Heart right ventricle (tissue), 16 donors: ENCODE data around the gene BIN1. TPM values are rescaled to one million over a fixed set of nuclear protein-coding genes. Genes with fewer than 3 reads are reported as not detected.

Experiments
- ATAC-seq, 8 donors: fragments of 200-7000 bp; cut with Tn5 transposase; one replicate each; pipeline ENCODE4 v1.9.1; 2020; ENCODE audit warnings: mild to moderate bottlenecking in 8 of 8, moderate library complexity in 8 of 8, moderate number of reproducible peaks in 1 of 8
- DNase-seq, 2 donors: peaks; one replicate each; pipeline ENCODE4 v3.0.0-alpha.2; 2020
- H3K27ac ChIP-seq, 10 donors: fragments of 200-600 bp; sonication (generic) in 2 of 10; one replicate each; pipeline versions ENCODE4 v1.5.0 to v1.8.0; 2020 to 2022; ENCODE audit warnings: mild to moderate bottlenecking in 3 of 10
- H3K27me3 ChIP-seq, 7 donors: fragments of 200-600 bp; one replicate each; pipeline ENCODE4 v1.8.0; 2021 to 2022; ENCODE audit warnings: mild to moderate bottlenecking in 2 of 7
- H3K36me3 ChIP-seq, 9 donors: fragments of 200-600 bp; sonication (generic) in 1 of 9; one replicate each; pipeline versions ENCODE4 v1.5.0 to v1.8.0; 2020 to 2022; ENCODE audit warnings: mild to moderate bottlenecking in 2 of 9
- H3K4me1 ChIP-seq, 9 donors: fragments of 200-600 bp; sonication (generic) in 1 of 9; one replicate each; pipeline versions ENCODE4 v1.5.0 to v1.8.0; 2020 to 2022; ENCODE audit warnings: mild to moderate bottlenecking in 4 of 9
- H3K4me3 ChIP-seq, 10 donors: fragments of 200-600 bp; sonication (generic) in 2 of 10; one replicate each; pipeline versions ENCODE4 v1.5.0 to v1.8.0; 2020 to 2022; ENCODE audit warnings: mild to moderate bottlenecking in 7 of 10, moderate library complexity in 2 of 10
- H3K9me3 ChIP-seq, 11 donors: fragments of 200-600 bp in 10 of 11; sonication (generic) in 2 of 11; one replicate each; pipeline versions ENCODE4 v1.5.0 to v1.8.0; 2013 to 2022; ENCODE audit warnings: mild to moderate bottlenecking in 2 of 11, control low read depth in 1 of 11, moderate library complexity in 1 of 11
- WGBS, 2 donors: extraction: QIAGEN DNeasy Blood & Tissue Kit; methylation state at CpG; one replicate each; pipeline ENCODE4 v1.1.7; 2013; ENCODE audit warnings: inconsistent platforms in 1 of 2; 5-methylcytosine and 5-hydroxymethylcytosine counted together
- intact Hi-C, 10 donors: fragments of 100-400 bp; cut with DNase I; formaldehyde crosslinking; loops; one replicate each; pipeline versions ENCODE4 v1.11.1 to v1.14.2; 2022
- polyA plus RNA-seq, 2 donors: library from polyadenylated mRNA; stranded (reverse); fragments of 200-250 nt; gene quantifications; one replicate each; pipeline ENCODE4 v1.2.3, GENCODE V29; 2013
- total RNA-seq, 10 donors: library from RNA; stranded (reverse); fragmentation: NEBNext Ultra II Directional in 3 of 10; extraction: Animal tissue kit (Norgen Biotek cat#: 25700) in 3 of 10; gene quantifications; one replicate each; pipeline versions ENCODE4 v1.2.1 to v1.2.4, GENCODE V29; 2021 to 2023
- TF ChIP-seq, protein P1 (sequence below), 9 donors: fragments of 200-600 bp; sonication (generic) in 2 of 9; IDR thresholded peaks; one replicate each; pipeline versions ENCODE4 v1.5.0 to v1.8.0; 2021 to 2022; ENCODE audit warnings: antibody characterized with exemption in 9 of 9, mild to moderate bottlenecking in 5 of 9, moderate library complexity in 1 of 9
- donor health status: Arrhythmogenic right ventricular cardiomyopathy.
- donor health status: ischemic (EF 13 %, LVEDD 7.1; RV severe dilation, severe dysfunction).
- donor health status: healthy with polysubstance abuse.
- donor health status: DM: no; HTN: yes; CAD: no.
- donor health status: DM: no; HTN: no; CAD: no.
- donor health status: ischemic (EF 25% LVEDD 6.9; RV normal size, moderate dysfunction).
- donor health status: ischemic (EF 25% LVEDD 5.7; RV mildly dilated, moderate dysfunction).
- donor health status: healthy.
- donor health status: DM: yes; HTN: yes; CAD: no.
- donor health status: Ischemic cardiomyopathy.
- donor health status: ischemic (EF 35%, LVEDD 5.7; RV mildly dilated, moderate dysfunction).
- donor health status: nonischemic (EF 11% LVEDD 7.7; RV severe dilation, severe dysfunction).
- donor health status: DM: yes; HTN: yes; CAD: no.
- donor health status: PGD.
- donor health status: ischemic (EF 29% LVEDD 5.4; RV normal size, mild dysfunction).
- donor health status: nonischemic (EF 23%, LVEDD 6.1; RV moderate dilation, normal function).

Gene BIN1
- total and polyA plus RNA-seq, 12 donors, result 8.4 to 21.7 (median 16.0) TPM

DNA sequence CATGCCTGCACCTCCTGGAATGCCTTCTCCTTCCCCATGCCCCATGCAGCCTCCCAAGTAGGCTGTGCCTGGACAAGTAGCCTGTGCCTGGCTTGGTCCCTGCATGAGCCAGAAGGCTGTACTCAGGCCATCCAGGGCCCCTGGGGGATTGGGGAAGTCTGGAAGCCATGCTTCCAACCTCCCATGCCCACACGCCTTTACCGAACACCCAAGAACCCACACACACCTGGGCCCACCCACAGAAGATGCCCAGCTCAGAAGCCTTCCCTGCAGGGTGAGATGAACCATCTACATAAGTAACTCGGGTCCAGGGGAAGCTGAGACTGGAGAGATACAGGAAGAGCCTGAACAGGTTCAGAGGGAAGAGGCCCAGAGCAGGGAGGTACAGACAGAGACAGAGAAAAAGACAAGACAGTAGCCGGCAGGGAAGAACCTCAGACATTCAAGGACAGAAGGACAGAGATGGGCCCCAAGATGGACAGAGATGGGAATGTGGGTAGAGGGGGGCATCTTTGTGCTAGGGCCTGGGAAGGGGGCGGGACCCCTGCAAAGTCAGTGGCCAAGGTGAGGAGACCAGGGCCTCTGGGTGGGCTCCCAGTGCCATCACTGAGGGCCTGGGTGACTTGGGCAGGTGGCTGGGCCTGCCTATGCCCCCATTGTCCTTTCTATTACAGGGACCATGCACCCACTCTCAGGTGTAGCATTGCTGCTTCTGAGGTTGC, 4.3 kb downstream of the BIN1 start:
- Histone ChIP-seq H3K9me3 (no peaks in the 10 kb centered on the region), H3K27ac (no peak overlapping the region), H3K36me3 (no peaks in the 10 kb centered on the region), H3K4me3 (no peak overlapping the region), H3K27me3 (peaks cover 0 to 14% (median 0%) of the 10 kb centered on the region in 7 donors), H3K4me1 (peaks cover 0 to 23% (median 10%) of the 10 kb centered on the region in 9 donors)
- intact Hi-C loops, result no loop called here
- TF ChIP-seq, protein P1, sequence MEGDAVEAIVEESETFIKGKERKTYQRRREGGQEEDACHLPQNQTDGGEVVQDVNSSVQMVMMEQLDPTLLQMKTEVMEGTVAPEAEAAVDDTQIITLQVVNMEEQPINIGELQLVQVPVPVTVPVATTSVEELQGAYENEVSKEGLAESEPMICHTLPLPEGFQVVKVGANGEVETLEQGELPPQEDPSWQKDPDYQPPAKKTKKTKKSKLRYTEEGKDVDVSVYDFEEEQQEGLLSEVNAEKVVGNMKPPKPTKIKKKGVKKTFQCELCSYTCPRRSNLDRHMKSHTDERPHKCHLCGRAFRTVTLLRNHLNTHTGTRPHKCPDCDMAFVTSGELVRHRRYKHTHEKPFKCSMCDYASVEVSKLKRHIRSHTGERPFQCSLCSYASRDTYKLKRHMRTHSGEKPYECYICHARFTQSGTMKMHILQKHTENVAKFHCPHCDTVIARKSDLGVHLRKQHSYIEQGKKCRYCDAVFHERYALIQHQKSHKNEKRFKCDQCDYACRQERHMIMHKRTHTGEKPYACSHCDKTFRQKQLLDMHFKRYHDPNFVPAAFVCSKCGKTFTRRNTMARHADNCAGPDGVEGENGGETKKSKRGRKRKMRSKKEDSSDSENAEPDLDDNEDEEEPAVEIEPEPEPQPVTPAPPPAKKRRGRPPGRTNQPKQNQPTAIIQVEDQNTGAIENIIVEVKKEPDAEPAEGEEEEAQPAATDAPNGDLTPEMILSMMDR (IDR thresholded peaks at IDR 0.05), result no peak
- no peak for DNase-seq
- WGBS, 2 donors, result 90% methylated on average over 5 of the region's 5 CpGs
- ATAC-seq, result no peak

DNA sequence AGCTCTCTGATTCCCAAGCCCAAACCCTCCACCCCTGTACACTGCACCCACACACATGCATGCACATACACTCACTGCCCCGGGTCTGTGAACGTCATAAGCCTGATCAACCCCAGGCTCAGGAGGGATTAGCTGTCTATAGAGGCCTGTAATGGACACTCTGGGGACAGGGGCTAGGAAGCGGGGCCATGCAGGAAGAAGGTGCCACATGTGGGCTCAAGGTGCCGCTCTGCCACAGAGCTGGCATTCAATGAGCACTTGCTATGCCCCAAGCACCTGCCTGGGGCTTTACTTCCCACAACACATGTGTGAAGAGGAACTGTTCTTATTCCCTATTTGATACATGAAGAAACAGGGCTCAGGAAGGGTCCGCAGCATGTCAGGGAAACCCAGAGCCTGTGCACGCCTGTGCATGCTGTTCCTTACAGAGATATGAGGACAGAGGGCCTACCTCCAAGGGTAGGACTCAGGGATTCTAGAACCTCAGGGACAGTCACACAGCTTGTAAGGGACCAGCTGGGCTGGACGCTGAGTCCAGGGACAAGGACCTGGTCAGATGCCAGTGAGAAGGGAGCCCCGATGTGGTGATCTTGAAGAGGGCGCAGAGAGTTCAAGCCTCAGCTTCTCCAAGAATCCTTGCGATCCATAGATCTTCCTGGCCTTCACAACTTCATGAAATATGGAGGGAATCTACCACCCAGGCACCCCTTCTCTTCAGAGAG, 5.0 kb downstream of the BIN1 start:
- WGBS, 2 donors, result 89 to 91% methylated on average over 10 of the region's 10 CpGs
- intact Hi-C loops, result no loop called here
- no peak for DNase-seq
- Histone ChIP-seq H3K27me3 (peaks cover 0 to 14% (median 0%) of the 10 kb centered on the region in 7 donors), H3K9me3 (no peaks in the 10 kb centered on the region), H3K4me1 (peaks cover 0 to 22% (median 10%) of the 10 kb centered on the region in 9 donors), H3K36me3 (no peaks in the 10 kb centered on the region), H3K27ac (no peak overlapping the region), H3K4me3 (no peak overlapping the region)
- ATAC-seq, result no peak
- TF ChIP-seq, protein P1 (IDR thresholded peaks at IDR 0.05), result no peak

DNA sequence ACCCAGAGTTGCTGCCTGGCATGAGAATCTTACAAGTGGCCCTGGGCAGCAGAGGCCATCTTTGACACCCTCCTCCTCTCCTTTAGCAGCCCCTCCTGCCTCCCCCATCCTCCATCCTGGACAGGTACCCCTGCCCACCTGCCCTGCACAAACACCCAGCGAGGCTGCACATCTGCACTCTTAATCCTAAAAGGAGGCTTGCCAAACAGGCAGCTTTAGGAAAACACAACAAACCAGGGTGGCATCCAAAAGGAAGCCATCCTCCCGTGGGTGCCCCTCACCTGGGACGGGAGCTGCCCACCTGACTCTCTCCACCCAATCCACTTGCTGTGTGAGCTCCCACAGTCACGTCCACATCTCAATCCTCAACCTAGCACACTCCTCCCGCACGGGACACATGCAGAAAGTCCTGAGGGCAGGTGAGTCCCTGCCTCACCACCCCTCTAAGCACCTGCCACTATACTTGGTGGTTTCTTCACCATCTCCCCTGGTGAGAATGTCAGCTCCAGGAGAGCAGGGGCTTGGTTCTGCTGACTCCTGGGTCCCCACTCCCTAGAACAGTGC, 5.8 kb downstream of the BIN1 start:
- ATAC-seq (no peak), DNase-seq (no peak)
- intact Hi-C loops, result no loop called here
- H3K4me1 ChIP-seq, result peaks cover 0 to 29% (median 7%) of the 10 kb centered on the region in 9 donors
- H3K27me3 ChIP-seq, result peaks cover 0 to 7% (median 0%) of the 10 kb centered on the region in 7 donors
- no peaks in the 10 kb centered on the region for H3K36me3 ChIP-seq
- no peak overlapping the region for H3K4me3 ChIP-seq
- no peak overlapping the region for H3K27ac ChIP-seq
- WGBS, 2 donors, result 86 to 97% methylated on average over 6 of the region's 6 CpGs
- TF ChIP-seq, protein P1 (IDR thresholded peaks at IDR 0.05), result no peak
- no peaks in the 10 kb centered on the region for H3K9me3 ChIP-seq

DNA sequence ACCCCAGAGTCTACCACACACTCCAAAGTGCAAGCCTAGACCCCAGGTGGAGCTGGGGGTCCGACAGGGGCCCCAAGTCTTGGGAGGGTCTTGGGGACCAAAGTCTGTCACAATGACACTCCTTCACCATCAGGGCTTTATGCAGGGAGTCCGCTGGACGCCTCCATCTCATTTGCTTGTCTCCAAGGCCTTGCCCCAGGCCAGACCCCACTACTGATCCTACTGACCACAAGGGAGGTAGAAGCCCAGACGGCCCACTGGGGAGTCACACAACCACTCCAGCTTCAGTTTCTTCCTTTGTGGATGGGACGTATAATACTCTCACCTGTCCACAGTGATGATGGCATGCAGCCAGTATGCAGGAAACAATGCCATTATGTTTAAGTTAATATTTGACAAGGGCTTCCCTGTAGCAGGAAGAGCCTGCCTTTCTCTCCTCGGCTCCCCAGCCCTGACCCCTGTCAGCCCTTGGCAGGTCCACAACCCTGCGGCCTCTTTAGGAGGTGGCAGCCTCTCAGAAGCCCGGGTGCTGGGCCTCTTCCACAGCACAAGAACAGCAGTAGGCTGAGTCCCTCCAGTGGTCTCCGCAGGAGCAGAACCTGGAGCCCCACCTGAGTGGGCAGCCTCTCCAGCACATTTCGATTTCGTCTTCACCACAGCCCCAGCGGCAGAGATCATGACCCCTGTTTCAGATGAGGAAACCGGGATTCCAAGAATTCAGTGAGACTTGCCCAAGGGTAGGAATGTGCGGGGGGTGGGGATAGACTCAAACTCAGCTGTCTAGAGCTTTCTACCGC, 6.5 kb downstream of the BIN1 start:
- TF ChIP-seq, protein P1 (IDR thresholded peaks at IDR 0.05), result no peak
- no peaks in the 10 kb centered on the region for H3K9me3 ChIP-seq
- H3K4me1 ChIP-seq, result peaks cover 0 to 22% (median 5%) of the 10 kb centered on the region in 9 donors
- no peaks in the 10 kb centered on the region for H3K36me3 ChIP-seq
- no peak overlapping the region for H3K27ac ChIP-seq
- ATAC-seq (no peak), DNase-seq (no peak)
- H3K4me3 ChIP-seq, result no peak overlapping the region
- 76 to 80% methylated on average over 15 of the region's 15 CpGs for WGBS, 2 donors
- intact Hi-C loops, result no loop called here
- H3K27me3 ChIP-seq, result no peaks in the 10 kb centered on the region
